Activated T-helper 1 cell treated with Interleukin-2 at 50 U/mL for 16 hours (primary cell): ENCODE data around the gene LMBRD2.
"Not testable (repeated sequence)": the region's sequence is repeated elsewhere in the genome, so short reads cannot be mapped to it uniquely, and the experiment has no call there.

Experiments
- DNase-seq: peaks from one replicate; pipeline ENCODE4 v3.0.0-alpha.2; 2020; ENCODE audit warnings: low read depth

LMBRD2 gene

DNA sequence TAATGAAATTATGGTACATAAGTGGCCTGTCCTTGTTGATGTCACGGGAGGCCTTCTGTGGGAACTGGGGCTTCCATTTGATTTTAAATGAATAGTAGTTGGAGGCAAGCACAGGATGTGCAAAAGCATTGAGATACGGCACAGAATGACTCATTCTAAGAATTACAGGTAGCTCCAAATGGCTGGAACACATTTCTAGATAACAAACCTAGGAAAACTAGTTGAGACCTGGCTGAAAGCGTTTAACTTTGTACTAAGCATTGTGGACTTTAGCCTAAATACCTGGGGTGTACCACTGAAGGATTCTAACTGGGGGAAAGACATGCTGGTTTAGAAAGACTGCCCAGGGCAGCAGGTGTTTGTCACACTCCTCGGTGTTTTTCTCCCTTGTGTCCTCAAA lies 9.7 kb upstream of the LMBRD2 start:
- DNase-seq = no peak

GRCh38 chr5:36160617-36161016 lies 8.9 kb upstream of the LMBRD2 start:
- no peak for DNase-seq

- no peak for DNase-seq
These were observed 6.5 kb upstream of the LMBRD2 start for GRCh38 chr5:36158144-36158543.

DNA sequence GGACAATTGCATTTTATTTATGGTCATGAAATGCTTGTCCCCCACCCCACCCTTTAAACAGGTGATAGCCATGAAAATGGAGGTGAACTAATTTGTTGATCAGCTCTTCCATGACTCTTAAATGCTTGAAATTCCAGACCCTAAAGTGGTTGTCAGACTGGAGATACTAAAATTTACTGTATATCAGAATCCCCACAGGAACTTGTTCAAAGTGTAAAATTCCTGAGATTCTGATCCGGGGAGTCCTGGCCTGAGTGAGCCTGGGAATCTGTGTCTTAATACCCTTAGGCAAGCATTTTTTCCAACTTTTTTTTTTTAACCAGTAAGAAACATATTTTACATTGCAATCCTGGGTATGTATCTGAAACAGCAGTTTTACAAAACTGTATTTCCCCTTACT lies 4.9 kb upstream of the LMBRD2 start:
- DNase-seq = no peak

DNA sequence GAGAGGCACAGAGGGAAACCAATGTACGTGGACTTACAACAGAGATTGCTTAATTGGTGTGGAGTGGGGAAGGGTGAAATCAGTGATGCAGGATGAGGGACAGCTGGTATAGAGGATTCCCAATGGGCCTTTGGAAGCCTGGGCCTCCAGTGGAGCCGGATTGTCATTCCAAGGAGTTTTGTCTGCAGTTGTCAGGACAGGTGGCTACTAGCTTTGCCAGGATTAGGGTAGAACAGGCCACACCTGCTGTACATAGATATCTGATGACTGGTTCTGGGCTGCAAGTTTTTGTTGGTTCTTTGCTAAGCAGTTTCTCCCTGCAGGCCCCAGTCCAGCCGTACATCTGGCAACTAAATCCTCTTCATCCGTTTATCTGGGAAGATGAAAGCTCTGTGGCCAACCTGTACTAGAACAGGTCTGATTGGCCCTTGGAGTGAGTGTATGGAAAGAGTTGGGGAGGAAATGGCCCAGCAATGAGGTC lies 4.5 kb upstream of the LMBRD2 start:
- no peak for DNase-seq

- DNase-seq = no peak
These were observed 3.6 kb upstream of the LMBRD2 start for GRCh38 chr5:36155291-36155690.

DNA sequence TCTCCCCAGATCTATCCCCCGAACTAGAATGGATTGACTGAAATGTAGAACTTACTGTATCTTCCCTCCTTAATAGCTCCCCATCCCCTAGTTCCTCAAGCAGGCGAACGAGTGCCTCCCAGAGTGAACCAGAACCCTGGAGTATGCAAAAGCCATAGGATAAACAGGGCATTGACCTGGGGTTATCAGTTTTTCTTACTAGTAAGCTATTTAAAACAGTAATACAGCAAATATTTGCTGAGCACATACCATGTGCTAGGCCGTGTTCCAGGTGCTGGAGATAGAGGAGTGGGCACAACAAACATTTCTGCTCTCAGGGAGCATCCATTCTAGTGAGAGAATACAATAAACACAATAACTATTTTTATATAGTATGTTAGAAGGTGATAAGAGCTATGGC lies 2.0 kb upstream of the LMBRD2 start:
- no peak for DNase-seq

GRCh38 chr5:36153298-36153677 lies 1.6 kb upstream of the LMBRD2 start:
- DNase-seq = no peak

- DNase-seq = no peak
These were observed 924 bp upstream of the LMBRD2 start for GRCh38 chr5:36152324-36153297.

DNA sequence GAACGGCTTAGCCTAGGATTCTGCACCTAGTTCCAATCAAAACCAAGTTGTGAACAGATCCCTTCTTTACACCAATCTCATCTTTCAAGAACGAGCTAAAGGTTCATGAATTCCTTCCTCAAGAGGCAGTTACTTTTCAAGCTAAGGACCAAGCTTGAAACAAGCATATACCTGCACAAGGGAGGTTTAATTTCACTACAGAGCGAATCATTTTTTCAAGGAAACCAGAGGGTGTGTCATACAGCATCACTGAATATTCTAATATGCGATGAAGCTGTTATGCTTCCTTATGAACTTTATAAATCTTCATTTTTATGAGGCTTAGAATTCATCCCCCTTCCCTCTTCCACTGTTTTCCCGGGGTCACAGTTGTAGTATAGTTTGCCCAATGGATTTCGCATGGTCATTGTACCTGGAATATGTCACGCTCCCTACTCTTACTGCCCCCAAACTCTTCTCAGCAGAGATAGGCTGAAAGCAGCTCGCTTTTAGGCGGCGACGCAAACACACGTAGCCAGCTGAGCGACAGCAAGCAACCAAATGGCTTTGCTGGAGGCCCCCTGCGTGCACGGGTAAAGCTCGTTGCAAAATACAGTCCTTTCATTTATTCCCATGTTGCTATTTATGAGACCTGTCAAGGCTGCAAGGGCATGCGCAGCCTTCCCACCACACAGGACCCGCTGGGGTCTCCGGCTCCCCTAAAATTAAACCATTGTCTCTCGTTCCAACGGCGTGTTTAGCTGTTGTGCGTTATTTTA lies 832 bp downstream of the LMBRD2 start:
- DNase-seq = no peak

DNA sequence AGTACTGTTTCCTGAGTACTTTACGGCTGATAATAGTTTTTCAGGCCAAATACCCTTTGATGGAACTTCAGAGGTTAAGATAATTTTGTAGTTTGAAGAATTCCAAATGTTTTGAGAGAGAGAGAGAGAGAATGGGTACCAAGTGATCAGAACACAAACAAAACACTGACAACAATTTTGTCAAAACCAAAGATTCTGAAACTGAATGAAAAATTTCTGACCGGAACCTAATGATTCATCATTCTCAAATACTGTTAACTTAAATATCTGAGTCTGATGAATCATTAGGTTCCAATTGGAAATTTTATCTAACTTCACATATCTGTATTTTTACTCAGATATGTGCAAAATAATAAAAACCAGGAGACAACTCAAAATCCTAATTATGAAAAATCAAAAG lies 4.0 kb downstream of the LMBRD2 start:
- DNase-seq = no peak

DNA sequence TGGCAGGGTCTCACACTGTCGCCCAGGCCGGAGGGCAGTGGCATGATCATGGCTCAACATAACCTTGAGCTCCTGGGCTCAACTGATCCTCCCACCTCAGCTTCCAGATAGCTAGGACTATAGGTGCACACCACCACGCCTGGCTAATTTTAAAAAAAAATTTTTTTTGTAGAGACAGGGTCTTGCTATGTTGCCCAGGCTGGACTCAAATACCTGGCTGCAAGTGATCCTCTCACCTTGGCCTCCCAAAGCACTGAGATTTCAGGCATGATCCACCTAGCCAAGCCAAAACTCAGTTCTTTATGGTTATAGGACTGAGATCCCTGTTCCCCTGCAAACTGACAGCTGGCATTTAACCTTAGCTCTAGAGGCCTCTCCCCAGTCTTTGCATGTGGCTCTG lies 5.3 kb downstream of the LMBRD2 start:
- DNase-seq = no peak

DNA sequence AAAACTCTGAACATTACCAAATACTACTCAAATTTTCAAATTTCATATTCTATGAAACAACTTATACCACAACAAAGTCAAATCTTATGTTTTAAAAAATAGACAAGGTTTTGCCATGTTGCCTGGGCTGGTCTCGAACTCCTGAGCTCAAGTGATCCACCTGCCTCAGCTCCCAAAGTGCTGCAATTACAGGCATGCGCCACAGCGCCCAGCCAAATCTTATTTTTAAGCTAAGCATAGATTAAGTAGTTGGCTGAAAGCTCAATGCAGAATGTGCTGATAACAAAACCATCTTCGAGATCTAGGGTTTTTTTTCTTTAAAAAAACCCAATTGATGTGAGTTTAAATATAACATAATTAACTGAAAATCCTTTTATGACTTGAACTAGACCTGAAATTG lies 6.4 kb downstream of the LMBRD2 start:
- DNase-seq = no peak

- no peak for DNase-seq
These were observed 12.6 kb downstream of the LMBRD2 start for GRCh38 chr5:36138900-36139683.

DNA sequence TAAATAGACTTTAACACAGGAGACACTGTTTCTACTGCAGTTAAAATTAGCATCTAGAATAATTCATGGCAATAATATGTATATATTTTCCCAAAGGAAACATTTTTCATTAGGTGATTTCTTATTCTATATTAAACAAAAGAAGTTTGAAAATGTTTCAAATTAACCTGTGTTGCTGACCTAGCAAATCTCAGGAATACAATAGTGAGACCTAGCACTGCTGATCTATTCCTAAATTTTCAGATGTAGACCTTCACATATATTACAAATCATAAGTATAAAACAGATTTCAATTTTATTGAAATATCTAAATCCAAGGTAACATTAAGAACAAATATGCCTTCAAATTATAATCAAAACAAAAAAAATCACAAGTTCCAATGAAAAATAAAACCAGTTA lies 15.1 kb downstream of the LMBRD2 start:
- no peak for DNase-seq

DNA sequence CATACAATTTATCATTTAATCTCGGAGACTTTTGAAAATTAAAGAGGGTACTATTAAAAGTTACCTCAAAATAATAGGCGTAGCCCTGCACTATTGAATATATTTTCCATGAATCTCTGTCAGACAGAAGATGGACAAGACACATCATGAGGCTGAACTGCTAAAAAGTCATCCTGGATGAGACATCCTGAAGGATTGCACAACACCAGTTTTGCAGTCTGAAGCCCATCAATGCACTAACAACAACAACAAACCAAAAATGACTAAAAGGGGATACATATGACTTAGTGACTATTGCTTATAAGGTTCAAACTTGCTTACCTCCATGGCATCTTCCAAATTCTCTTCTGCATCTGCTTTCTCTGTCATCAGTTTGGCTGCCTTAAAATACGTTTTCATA lies 15.7 kb downstream of the LMBRD2 start:
- DNase-seq = no peak

GRCh38 chr5:36133009-36133408 lies 18.7 kb downstream of the LMBRD2 start:
- DNase-seq = not testable (repeated sequence)

DNA sequence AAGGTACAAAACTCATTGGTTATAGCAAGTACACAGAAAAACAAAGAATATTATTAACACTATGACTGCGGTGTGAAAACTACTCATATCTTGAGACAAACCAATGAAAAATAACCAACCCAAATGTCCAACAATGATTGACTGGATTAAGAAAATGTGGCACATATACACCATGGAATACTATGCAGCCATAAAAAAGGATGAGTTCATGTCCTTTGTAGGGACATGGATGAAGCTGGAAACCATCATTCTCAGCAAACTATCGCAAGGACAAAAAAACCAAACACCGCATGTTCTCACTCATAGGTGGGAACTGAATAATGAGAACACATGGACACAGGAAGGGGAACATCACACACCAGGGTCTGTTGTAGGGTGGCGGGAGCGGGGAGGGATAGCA lies 22.0 kb downstream of the LMBRD2 start:
- not testable (repeated sequence) for DNase-seq

- DNase-seq = no peak
These were observed 22.9 kb downstream of the LMBRD2 start for GRCh38 chr5:36128795-36129194.

- no peak for DNase-seq
These were observed 25.8 kb downstream of the LMBRD2 start for GRCh38 chr5:36125868-36126267.

- no peak for DNase-seq
These were observed 40.4 kb downstream of the LMBRD2 start for GRCh38 chr5:36111238-36111637.

- no peak for DNase-seq
These were observed 42.8 kb downstream of the LMBRD2 start for GRCh38 chr5:36108758-36109460.
